Skeletal muscle cell (primary cell): Measurements from ENCODE around the gene MGLL.

ENCODE experiments used
- DNase-seq: peaks from one replicate; pipeline ENCODE4 v3.0.0-alpha.2; 2010; ENCODE audit warnings: low read depth
- H3K4me3 ChIP-seq: 2 replicates; pipeline ENCODE4 v1.5.1; 2011; ENCODE audit warnings: low read depth, mild to moderate bottlenecking, control low read depth, low read length, moderate library complexity

The MGLL gene

GRCh38 chr3:127674790-127675189, 147.5 kb downstream of the MGLL start:
- no peak overlapping the region for H3K4me3 ChIP-seq
- no peak for DNase-seq

- peak overlapping the region; percentile 68 for H3K4me3 ChIP-seq
- DNase-seq: no peak
These were observed 148.1 kb downstream of the MGLL start for GRCh38 chr3:127674101-127674721.

GRCh38 chr3:127673191-127674100, 148.9 kb downstream of the MGLL start:
- H3K4me3 ChIP-seq: peak overlapping the region; percentile 68
- no peak for DNase-seq

GRCh38 chr3:127672429-127673190, 149.7 kb downstream of the MGLL start, which contains the start of gene ABTB1:
Gene ABTB1 (plus strand): TSS chr3:127672952. CDS start chr3:127673026, 74 bp downstream.
- H3K4me3 ChIP-seq: peak within 1 kb of the TSS; percentile 68

GRCh38 chr3:127671523-127672428, 150.5 kb downstream of the MGLL start:
- no peak for DNase-seq
- peak overlapping the region; percentile 65 for H3K4me3 ChIP-seq

More at GRCh38 chr3:127672429-127673190, 149.7 kb downstream of the MGLL start, which contains the start of gene ABTB1:
- no peak for DNase-seq

GRCh38 chr3:127670761-127671522, 151.4 kb downstream of the MGLL start:
- no peak for DNase-seq
- no peak overlapping the region for H3K4me3 ChIP-seq

GRCh38 chr3:127670229-127670559, 152.1 kb downstream of the MGLL start:
- no peak overlapping the region for H3K4me3 ChIP-seq
- DNase-seq: no peak

- H3K4me3 ChIP-seq: no peak overlapping the region
- DNase-seq: no peak
These were observed 152.6 kb downstream of the MGLL start for GRCh38 chr3:127669541-127670228.

GRCh38 chr3:127668906-127669305, 153.4 kb downstream of the MGLL start:
- no peak for DNase-seq
- H3K4me3 ChIP-seq: no peak overlapping the region

- DNase-seq: no peak
- H3K4me3 ChIP-seq: no peak overlapping the region
These were observed 155.1 kb downstream of the MGLL start for GRCh38 chr3:127667119-127667681.

- no peak for DNase-seq
- no peak overlapping the region for H3K4me3 ChIP-seq
These were observed 155.6 kb downstream of the MGLL start for GRCh38 chr3:127666676-127667075.

- H3K4me3 ChIP-seq: no peak overlapping the region
- DNase-seq: no peak
These were observed 156.7 kb downstream of the MGLL start for GRCh38 chr3:127665586-127665985.

GRCh38 chr3:127665165-127665564, 157.2 kb downstream of the MGLL start:
- H3K4me3 ChIP-seq: no peak overlapping the region
- DNase-seq: no peak

GRCh38 chr3:127663151-127663550, 159.2 kb downstream of the MGLL start:
- no peak overlapping the region for H3K4me3 ChIP-seq
- no peak for DNase-seq

GRCh38 chr3:127662001-127662469, 160.3 kb downstream of the MGLL start:
- H3K4me3 ChIP-seq: no peak overlapping the region
- no peak for DNase-seq

- DNase-seq: no peak
- no peak overlapping the region for H3K4me3 ChIP-seq
These were observed 160.7 kb downstream of the MGLL start for GRCh38 chr3:127661600-127661999.

- H3K4me3 ChIP-seq: no peak overlapping the region
- DNase-seq: no peak
These were observed 161.6 kb downstream of the MGLL start for GRCh38 chr3:127660621-127661251.
